ENCODE measurements around the gene USE1. TPM values are rescaled to one million over a fixed set of nuclear protein-coding genes. Genes with fewer than 3 reads are reported as not detected.

USE1 gene
- 16.8 TPM for polyA plus RNA-seq (2013, experiment 1 of 2)
- 20.5 TPM for polyA plus RNA-seq (2013, experiment 2 of 2)

GRCh38 chr19:17215127-17215971 lies at the start of gene USE1:
TSS of gene USE1 (plus strand) at chr19:17215357. CDS start at chr19:17215406, 49 bp downstream.
- Histone ChIP-seq H3K9me3 (ENCODE audit: control insufficient read depth, low read length) (no peaks in the 10 kb centered on the region), H3K36me3 (ENCODE audit: control insufficient read depth, insufficient read depth, low read length) (peaks cover 52% of the 10 kb centered on the region), H3K27ac (ENCODE audit: low read depth, low read length, severe bottlenecking) (peak within 1 kb of the TSS; percentile 94), H3K4me3 (ENCODE audit: extremely low read depth, insufficient read depth, low read length, poor library complexity, severe bottlenecking) (peak within 1 kb of the TSS; percentile 54), H3K4me1 (ENCODE audit: control insufficient read depth, insufficient read depth, low read length, poor library complexity, severe bottlenecking) (peaks cover 8% of the 10 kb centered on the region)
- 9 to 10% methylated on average over 36 to 42 of the region's 56 CpGs for WGBS, 2 experiments (ENCODE audit: insufficient coverage in 2 of 2)

DNA sequence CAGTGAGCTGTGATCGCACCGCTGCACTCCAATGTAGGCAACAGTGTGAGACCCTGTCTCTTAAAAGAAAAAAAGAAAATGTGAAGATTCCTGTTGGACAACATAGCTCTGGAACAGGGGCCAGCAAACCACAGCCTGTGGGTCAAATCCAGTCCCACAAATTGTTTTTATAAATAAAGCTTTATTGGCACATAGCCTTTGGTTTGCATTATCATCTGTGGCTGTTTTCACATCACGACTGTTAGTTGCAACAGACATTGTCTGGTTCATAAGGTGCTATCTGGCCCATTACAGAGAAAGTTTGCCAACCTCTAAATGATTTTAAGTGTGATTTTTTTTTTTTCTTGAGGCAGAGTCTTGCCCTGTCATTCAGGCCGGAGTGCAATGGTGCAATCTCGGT lies 49.4 kb upstream of the USE1 start:
- Histone ChIP-seq H3K4me1 (ENCODE audit: control insufficient read depth, insufficient read depth, low read length, poor library complexity, severe bottlenecking) (no peaks in the 10 kb centered on the region), H3K36me3 (ENCODE audit: control insufficient read depth, insufficient read depth, low read length) (peaks cover 96% of the 10 kb centered on the region), H3K4me3 (ENCODE audit: extremely low read depth, insufficient read depth, low read length, poor library complexity, severe bottlenecking) (no peak overlapping the region), H3K27ac (ENCODE audit: low read depth, low read length, severe bottlenecking) (no peak overlapping the region), H3K9me3 (ENCODE audit: control insufficient read depth, low read length) (peaks cover 10% of the 10 kb centered on the region)
- 88 to 91% methylated on average over 4 to 5 of the region's 5 CpGs for WGBS, 2 experiments (ENCODE audit: insufficient coverage in 2 of 2)

GRCh38 chr19:17170538-17171297 lies 44.4 kb upstream of the USE1 start:
- H3K36me3 ChIP-seq (ENCODE audit: control insufficient read depth, insufficient read depth, low read length), result peaks cover 92% of the 10 kb centered on the region
- WGBS, 2 experiments (ENCODE audit: insufficient coverage in 2 of 2), result 96% methylated on average over 9 to 11 of the region's 13 CpGs
- H3K4me1 ChIP-seq (ENCODE audit: control insufficient read depth, insufficient read depth, low read length, poor library complexity, severe bottlenecking), result no peaks in the 10 kb centered on the region
- H3K4me3 ChIP-seq (ENCODE audit: extremely low read depth, insufficient read depth, low read length, poor library complexity, severe bottlenecking), result no peak overlapping the region
- no peaks in the 10 kb centered on the region for H3K9me3 ChIP-seq (ENCODE audit: control insufficient read depth, low read length)
- no peak overlapping the region for H3K27ac ChIP-seq (ENCODE audit: low read depth, low read length, severe bottlenecking)

DNA sequence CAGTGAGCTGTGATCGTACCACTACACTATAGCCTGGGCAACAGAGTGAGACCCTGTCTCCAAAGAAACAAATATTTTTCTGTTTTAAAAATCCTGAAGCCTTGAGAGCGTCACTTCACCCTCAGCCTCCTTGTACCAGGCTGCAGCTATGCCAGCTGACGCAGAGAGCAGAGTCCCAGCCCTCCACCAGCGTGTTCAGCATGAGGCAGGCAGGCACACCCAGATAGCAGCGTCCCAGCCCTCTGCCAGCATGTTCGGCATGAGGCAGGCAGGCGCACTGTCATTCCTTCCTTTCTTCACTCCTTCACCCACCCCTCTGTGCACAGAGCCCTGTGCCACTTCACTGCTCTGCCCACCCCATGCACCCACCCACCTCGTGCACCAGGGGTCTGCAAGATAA lies 43.3 kb upstream of the USE1 start:
- Histone ChIP-seq H3K4me3 (ENCODE audit: extremely low read depth, insufficient read depth, low read length, poor library complexity, severe bottlenecking) (no peak overlapping the region), H3K27ac (ENCODE audit: low read depth, low read length, severe bottlenecking) (no peak overlapping the region), H3K36me3 (ENCODE audit: control insufficient read depth, insufficient read depth, low read length) (peaks cover 92% of the 10 kb centered on the region), H3K9me3 (ENCODE audit: control insufficient read depth, low read length) (no peaks in the 10 kb centered on the region), H3K4me1 (ENCODE audit: control insufficient read depth, insufficient read depth, low read length, poor library complexity, severe bottlenecking) (no peaks in the 10 kb centered on the region)
- WGBS, 2 experiments (ENCODE audit: insufficient coverage in 2 of 2), result 95 to 98% methylated on average over 7 to 8 of the region's 8 CpGs

DNA sequence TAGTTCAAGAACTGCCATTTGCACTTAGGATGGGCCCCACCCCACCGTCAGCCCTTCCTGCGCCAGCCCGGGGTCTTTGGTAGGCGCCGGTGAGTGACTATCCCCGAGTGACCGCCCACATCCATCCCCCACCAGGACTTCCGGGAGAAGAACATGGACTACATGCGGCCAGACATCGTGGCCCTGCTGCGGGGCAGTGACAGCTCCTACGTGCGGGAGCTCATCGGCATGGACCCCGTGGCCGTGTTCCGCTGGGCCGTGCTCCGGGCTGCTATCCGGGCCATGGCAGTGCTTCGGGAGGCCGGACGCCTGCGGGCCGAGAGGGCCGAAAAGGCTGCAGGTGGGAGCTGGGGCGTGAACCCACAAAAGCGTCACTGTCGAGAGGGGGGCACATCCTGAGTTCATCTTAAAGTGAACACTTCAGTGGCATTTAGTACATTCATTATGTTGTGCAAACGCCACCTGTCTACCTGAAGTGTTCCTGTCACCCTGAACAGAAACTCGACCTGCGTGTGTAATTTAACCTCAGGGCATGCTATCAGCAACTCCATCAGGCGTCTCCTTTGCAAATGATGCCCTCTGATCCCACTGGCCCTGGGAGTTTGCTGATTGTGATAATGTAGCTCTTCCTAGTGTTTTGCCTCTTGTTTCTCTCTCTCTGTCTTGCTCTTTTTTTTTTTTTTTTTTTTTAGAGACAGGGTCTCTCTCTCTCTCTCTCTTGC lies 42.4 kb upstream of the USE1 start:
- peaks cover 91% of the 10 kb centered on the region for H3K36me3 ChIP-seq (ENCODE audit: control insufficient read depth, insufficient read depth, low read length)
- H3K4me3 ChIP-seq (ENCODE audit: extremely low read depth, insufficient read depth, low read length, poor library complexity, severe bottlenecking), result no peak overlapping the region
- no peaks in the 10 kb centered on the region for H3K9me3 ChIP-seq (ENCODE audit: control insufficient read depth, low read length)
- no peak overlapping the region for H3K27ac ChIP-seq (ENCODE audit: low read depth, low read length, severe bottlenecking)
- WGBS, 2 experiments (ENCODE audit: insufficient coverage in 2 of 2), result 93% methylated on average over 30 to 32 of the region's 33 CpGs
- no peaks in the 10 kb centered on the region for H3K4me1 ChIP-seq (ENCODE audit: control insufficient read depth, insufficient read depth, low read length, poor library complexity, severe bottlenecking)

GRCh38 chr19:17178291-17178690 lies 36.9 kb upstream of the USE1 start:
- Histone ChIP-seq H3K27ac (ENCODE audit: low read depth, low read length, severe bottlenecking) (no peak overlapping the region), H3K36me3 (ENCODE audit: control insufficient read depth, insufficient read depth, low read length) (peaks cover 72% of the 10 kb centered on the region), H3K9me3 (ENCODE audit: control insufficient read depth, low read length) (no peaks in the 10 kb centered on the region), H3K4me3 (ENCODE audit: extremely low read depth, insufficient read depth, low read length, poor library complexity, severe bottlenecking) (no peak overlapping the region), H3K4me1 (ENCODE audit: control insufficient read depth, insufficient read depth, low read length, poor library complexity, severe bottlenecking) (no peaks in the 10 kb centered on the region)
- WGBS, 2 experiments (ENCODE audit: insufficient coverage in 2 of 2), result 95 to 98% methylated on average over 3 to 5 of the region's 10 CpGs

DNA sequence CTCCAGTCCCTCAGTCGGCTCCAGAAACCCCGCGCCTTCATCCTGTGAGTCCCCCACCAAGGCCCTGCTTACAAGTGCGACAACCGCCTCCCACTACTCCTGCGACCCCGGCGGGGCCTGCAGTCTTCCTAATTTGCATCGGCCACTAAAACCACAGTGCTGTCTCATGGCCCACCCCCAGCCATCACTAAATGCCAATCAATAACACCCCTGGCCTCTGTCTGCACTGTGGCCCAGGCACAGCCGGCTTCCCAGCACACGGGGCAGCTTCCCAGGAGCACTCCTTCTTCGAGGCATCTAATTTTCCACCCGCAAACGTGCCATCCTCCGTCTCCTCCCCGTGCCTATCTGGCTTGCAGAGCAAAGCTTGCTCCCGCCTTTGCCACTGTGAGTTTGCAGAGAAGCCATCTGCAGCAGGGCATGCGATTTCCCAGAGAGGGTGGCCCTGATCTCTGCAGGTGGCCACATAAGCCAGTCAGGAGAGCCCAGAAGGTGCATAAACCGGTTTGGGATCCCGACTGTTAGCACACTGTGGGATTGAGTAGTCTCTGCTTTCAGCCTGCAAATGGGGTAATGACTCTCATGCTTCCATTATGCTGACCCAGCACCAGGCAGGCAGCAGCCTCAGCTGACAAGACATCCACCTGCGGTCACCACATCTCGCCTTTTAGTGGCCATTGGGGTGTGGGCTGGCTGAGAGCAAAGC lies 34.0 kb upstream of the USE1 start:
- H3K27ac ChIP-seq (ENCODE audit: low read depth, low read length, severe bottlenecking), result no peak overlapping the region
- peaks cover 76% of the 10 kb centered on the region for H3K36me3 ChIP-seq (ENCODE audit: control insufficient read depth, insufficient read depth, low read length)
- no peaks in the 10 kb centered on the region for H3K9me3 ChIP-seq (ENCODE audit: control insufficient read depth, low read length)
- H3K4me3 ChIP-seq (ENCODE audit: extremely low read depth, insufficient read depth, low read length, poor library complexity, severe bottlenecking), result no peak overlapping the region
- H3K4me1 ChIP-seq (ENCODE audit: control insufficient read depth, insufficient read depth, low read length, poor library complexity, severe bottlenecking), result no peaks in the 10 kb centered on the region
- WGBS, 2 experiments (ENCODE audit: insufficient coverage in 2 of 2), result 76 to 81% methylated on average over 16 to 22 of the region's 22 CpGs

DNA sequence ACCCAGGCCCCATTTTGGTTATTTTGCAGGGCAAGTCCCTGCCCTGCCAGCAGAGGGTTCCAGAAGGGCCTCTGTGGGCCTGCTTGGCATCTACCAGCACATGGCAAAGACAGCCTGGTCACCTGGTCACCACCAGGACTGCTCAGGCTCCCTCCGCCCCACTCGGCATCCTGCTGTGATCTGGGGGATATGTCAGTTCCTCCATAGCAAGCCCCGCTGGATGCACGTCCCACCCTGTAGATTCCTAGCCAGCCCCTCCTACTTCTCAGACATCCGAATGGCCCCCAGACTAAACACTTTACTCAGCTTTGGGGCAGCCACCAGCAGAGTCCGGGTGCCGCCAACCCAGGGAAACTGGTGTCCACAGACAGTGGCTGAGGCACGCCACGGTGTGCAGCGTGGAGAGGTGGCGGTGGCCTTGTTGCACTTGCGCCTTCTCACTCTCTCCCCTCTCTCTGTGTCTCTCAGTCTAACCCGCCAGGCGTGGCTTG lies 31.8 kb upstream of the USE1 start:
- no peaks in the 10 kb centered on the region for H3K4me1 ChIP-seq (ENCODE audit: control insufficient read depth, insufficient read depth, low read length, poor library complexity, severe bottlenecking)
- no peak overlapping the region for H3K4me3 ChIP-seq (ENCODE audit: extremely low read depth, insufficient read depth, low read length, poor library complexity, severe bottlenecking)
- no peak overlapping the region for H3K27ac ChIP-seq (ENCODE audit: low read depth, low read length, severe bottlenecking)
- peaks cover 77% of the 10 kb centered on the region for H3K36me3 ChIP-seq (ENCODE audit: control insufficient read depth, insufficient read depth, low read length)
- H3K9me3 ChIP-seq (ENCODE audit: control insufficient read depth, low read length), result no peaks in the 10 kb centered on the region
- WGBS, 2 experiments (ENCODE audit: insufficient coverage in 2 of 2), result 94 to 98% methylated on average over 11 to 13 of the region's 14 CpGs

DNA sequence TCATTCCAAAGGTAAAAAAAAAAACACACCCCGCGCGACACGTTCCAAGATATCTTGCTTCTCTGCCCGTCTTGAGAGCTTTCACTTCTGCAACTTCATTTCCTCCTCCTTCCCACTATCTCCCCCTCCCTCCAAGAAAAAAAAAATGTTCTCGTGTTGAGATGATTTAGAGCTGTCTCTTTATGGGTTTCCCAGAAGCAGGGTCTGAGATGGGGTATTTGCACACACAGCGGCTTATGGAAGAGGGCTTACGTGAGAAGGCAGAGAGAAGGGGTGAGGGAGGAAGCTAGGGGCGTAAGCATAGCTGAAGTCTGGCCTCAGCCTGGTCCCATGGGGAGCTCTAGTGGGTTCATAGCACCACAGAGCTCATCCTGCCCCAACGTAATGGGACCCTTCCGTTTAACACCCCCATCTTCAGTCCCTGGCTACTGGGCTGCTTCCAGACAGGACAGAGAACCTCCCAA lies 31.3 kb upstream of the USE1 start:
- 91 to 97% methylated on average over 8 of the region's 11 CpGs for WGBS, 2 experiments (ENCODE audit: insufficient coverage in 2 of 2)

GRCh38 chr19:17184371-17184841 lies 30.8 kb upstream of the USE1 start:
- no peaks in the 10 kb centered on the region for H3K9me3 ChIP-seq (ENCODE audit: control insufficient read depth, low read length)
- 90 to 97% methylated on average over 8 to 11 of the region's 12 CpGs for WGBS, 2 experiments (ENCODE audit: insufficient coverage in 2 of 2)
- no peak overlapping the region for H3K27ac ChIP-seq (ENCODE audit: low read depth, low read length, severe bottlenecking)
- H3K4me3 ChIP-seq (ENCODE audit: extremely low read depth, insufficient read depth, low read length, poor library complexity, severe bottlenecking), result no peak overlapping the region
- peaks cover 83% of the 10 kb centered on the region for H3K36me3 ChIP-seq (ENCODE audit: control insufficient read depth, insufficient read depth, low read length)
- no peaks in the 10 kb centered on the region for H3K4me1 ChIP-seq (ENCODE audit: control insufficient read depth, insufficient read depth, low read length, poor library complexity, severe bottlenecking)

More for the DNA sequence above, 31.3 kb upstream of the USE1 start:
- Histone ChIP-seq H3K4me3 (ENCODE audit: extremely low read depth, insufficient read depth, low read length, poor library complexity, severe bottlenecking) (no peak overlapping the region), H3K4me1 (ENCODE audit: control insufficient read depth, insufficient read depth, low read length, poor library complexity, severe bottlenecking) (no peaks in the 10 kb centered on the region), H3K27ac (ENCODE audit: low read depth, low read length, severe bottlenecking) (no peak overlapping the region), H3K9me3 (ENCODE audit: control insufficient read depth, low read length) (no peaks in the 10 kb centered on the region), H3K36me3 (ENCODE audit: control insufficient read depth, insufficient read depth, low read length) (peaks cover 78% of the 10 kb centered on the region)

Measured in mesodermal cell (in vitro differentiated cells).